Inferior parietal cortex (tissue), 1 donor: ENCODE results near the gene LDLRAD1.
"Not testable (repeated sequence)": the region's sequence is repeated elsewhere in the genome, so short reads cannot be mapped to it uniquely, and the experiment has no call there.

Experiments
- DNase-seq: peaks from one replicate; pipeline ENCODE4 v3.0.0-alpha.2; 2016; ENCODE audit errors: extremely low spot score

Gene LDLRAD1

GRCh38 chr1:53992085-53992874 lies 25.7 kb downstream of the LDLRAD1 start:
- DNase-seq, result no peak

GRCh38 chr1:53987880-53988279 lies 30.1 kb downstream of the LDLRAD1 start:
- no peak for DNase-seq

- DNase-seq, result no peak
These were observed 31.5 kb downstream of the LDLRAD1 start for GRCh38 chr1:53986458-53986857.

DNA sequence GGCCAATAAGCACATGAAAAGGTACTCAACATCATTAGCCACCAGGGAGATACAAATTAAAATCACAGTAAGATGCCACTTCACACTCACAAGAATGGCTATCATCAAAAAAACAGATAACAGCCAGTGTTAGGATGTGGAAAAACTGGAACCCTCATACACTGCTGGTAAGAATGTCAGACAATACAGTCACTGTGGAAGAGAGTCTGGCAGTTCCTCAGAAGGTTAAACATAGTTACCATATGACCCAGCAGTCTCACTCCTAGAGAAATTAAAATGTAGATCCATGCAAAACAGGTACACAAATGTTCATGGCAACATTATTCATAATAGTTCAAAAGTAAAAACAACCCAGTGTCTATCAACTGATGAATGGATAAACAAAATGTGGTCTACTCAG lies 33.3 kb downstream of the LDLRAD1 start:
- DNase-seq, result no peak

GRCh38 chr1:53982763-53983104 lies 35.3 kb downstream of the LDLRAD1 start:
- no peak for DNase-seq

DNA sequence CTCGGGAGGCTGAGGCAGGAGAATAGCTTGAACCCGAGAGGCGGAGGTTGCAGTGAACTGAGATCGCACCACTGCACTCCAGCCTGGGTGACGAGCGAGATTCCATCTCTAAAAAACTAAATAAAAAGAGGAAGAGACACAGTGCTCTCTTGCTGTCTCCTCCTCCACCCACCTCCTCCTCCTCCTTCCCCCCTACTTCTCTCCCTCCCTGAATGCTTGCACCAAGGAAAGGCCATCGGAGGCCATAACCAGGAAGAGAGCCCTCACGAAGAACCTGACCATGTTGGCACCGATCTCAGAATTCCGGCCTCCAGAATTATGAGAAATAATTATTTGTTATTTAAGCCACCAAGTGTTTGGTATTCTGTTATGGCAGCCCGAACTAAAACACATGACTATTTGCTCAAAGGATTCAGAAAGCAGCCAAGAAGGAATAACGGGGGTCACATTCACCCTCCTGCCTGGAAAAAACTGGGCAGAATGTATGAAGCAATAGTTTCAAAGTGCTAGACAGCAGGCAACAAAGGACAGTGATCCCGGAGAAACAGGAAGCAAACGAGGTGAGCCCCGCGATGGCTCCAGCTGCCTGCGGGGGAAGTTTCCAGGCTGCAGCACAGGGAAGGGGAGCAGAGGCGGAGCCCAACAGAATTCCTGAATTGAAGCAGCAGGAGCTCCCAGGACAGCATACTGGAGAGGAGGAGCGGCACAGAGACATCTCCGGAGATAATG lies 35.8 kb downstream of the LDLRAD1 start:
- no peak for DNase-seq

GRCh38 chr1:53981220-53981619 lies 36.8 kb downstream of the LDLRAD1 start:
- DNase-seq, result no peak

- DNase-seq, result no peak
These were observed 38.1 kb downstream of the LDLRAD1 start for GRCh38 chr1:53979712-53980450.

DNA sequence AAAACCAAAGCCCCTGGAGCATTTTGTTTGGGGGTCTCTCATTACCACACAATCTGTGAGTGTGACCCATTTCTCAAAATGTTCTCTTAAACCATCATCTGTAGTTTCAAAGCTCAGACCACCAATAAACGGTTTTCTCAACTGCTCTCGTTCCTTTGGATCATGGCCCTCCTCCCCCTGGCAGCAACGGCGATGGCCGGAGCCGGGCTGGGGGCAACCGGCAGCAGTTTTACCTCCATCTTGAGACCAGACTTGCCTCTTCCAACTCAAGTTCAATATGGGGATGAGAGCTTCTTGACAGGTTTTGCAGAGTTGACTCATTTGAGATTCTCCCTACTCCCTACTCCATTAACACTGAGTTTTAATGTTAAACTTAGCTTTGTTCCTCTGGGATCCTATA lies 42.1 kb downstream of the LDLRAD1 start:
- no peak for DNase-seq

DNA sequence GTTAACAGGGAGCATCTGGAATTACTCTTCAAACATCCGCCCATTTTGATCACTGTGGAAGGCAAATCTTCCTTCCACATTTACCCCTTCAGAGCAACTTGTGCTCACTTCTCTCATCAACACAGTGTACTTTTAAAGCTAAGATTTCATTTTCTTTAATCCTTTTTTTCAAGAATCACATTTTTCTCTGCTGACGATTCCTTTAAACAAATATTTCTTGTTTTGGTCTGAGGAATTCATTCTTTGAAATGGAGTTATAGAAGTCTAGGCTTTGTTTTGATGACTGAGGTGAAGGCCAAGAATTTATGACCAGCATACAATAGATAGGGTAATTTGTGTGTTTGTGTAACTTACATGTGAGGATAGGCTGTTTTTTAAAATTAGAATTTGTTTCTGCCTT lies 46.3 kb downstream of the LDLRAD1 start:
- no peak for DNase-seq

GRCh38 chr1:53969323-53969722 lies 48.7 kb downstream of the LDLRAD1 start:
- DNase-seq, result not testable (repeated sequence)

DNA sequence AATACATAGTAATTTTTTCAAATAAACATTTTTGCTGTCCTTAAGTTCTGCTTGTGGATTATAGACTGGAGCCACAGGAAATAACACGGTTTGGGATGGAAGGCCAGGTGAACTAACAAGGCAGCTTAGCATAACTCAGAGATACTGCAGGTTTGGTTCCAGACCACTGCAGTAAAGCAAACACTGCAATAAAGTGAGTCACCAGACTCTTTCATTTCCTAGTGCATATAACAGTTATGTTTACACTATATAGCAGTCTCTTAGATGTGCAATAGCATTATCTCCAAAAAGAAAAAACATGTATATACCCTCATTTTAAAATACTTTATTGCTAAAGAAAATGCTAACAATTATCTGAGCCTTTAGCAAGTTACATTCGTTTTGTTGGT lies 49.9 kb downstream of the LDLRAD1 start:
- DNase-seq, result no peak

- no peak for DNase-seq
These were observed 50.4 kb downstream of the LDLRAD1 start for GRCh38 chr1:53967409-53968124.

DNA sequence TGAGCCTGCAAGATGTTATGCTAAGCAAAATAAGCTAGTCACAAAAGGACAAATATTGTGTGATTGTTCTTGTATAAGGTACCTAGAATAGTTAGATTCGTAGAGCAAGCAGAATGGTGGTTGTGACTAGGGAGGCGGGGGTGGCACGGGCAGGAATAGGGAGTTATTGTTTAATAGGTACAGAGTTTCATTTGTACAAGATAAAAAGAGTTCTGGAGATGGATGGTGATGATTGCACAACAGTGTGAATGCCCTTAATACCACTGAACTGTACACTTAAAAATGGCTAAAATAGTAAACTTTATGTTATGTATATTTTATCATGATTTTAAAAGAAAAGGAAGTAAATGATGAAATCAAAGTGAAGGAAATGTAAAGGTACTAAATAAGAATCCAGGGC lies 51.2 kb downstream of the LDLRAD1 start:
- DNase-seq, result no peak

GRCh38 chr1:53964109-53964508 lies 53.9 kb downstream of the LDLRAD1 start:
- DNase-seq, result no peak

- no peak for DNase-seq
These were observed 54.5 kb downstream of the LDLRAD1 start for GRCh38 chr1:53963460-53963859.

- no peak for DNase-seq
These were observed 55.6 kb downstream of the LDLRAD1 start for GRCh38 chr1:53962395-53962794.

DNA sequence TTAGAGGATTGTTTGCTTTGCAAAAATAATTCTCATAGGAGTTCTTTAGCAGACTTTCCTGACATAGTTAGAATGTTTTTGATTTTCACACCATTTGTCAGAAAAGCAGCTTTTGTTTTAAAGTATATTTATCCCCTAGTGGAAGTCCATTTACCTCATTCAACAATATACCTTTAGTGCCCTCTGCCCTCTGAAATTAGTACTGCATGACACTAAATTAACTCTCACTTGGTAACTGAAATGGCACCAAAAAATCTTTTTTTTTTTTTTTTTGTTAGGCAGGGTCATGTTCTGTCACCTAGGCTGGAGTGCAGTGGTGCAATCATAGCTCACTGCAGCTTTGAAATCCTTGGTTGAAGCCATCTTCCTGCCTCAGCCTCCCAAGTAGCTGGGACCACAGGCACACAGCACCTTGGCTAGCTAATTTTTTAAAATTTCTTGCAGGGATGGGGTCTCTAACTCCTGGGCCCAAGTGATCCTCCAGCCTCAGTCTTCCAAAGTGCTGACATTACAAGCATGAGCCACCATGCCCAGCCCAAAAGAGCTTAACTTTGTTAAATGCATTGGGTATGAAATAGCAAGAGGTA lies 58.2 kb downstream of the LDLRAD1 start:
- DNase-seq, result no peak
